Cerebellar cortex (tissue), 1 donor: ENCODE data around the gene SEMA3D.

ENCODE experiments used
- DNase-seq: peaks from one replicate; pipeline ENCODE4 v3.0.0-alpha.2; 2015; ENCODE audit warnings: low spot score

SEMA3D gene

DNA sequence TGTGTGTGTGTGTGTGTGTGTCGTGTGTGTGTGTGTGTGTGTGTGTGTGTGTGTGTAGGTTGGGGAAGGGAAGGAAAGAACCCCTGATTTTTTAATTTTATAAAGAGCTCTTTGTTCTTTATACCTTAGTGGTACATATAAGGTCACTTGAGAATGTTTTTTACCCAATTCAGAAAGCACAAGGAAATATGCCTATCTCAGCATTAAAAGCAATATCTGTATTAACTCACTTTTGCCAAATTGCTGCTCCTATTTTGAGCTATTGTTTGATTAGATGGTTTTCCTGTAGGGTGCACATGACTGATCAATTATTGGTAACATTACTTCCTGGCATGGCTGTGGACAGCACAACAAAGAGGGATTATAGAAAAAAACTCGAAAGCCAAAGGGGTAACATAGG lies 60.5 kb downstream of the SEMA3D start:
- no peak for DNase-seq

DNA sequence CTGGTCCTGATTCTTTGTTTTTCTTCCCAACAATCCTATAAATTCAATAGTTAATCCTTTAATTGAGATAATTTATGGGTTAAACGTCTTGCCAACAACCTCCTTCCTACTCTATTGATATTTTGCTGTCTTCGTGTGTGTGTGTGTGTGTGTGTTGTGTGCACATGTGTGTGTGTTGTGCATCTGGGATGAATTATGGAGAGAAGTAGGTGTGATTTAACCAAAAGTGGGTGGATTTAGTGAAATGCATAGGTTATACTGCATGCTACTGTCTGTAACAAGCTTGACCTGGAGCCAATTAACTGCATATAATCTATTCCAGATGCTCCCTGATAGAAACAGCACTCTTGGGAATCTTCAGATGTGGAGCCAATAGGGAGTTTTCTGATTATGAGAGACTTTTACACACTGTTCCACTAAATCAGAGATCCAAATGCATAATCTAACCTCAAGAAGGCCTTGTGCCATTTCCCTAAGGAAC lies 61.2 kb downstream of the SEMA3D start:
- no peak for DNase-seq

DNA sequence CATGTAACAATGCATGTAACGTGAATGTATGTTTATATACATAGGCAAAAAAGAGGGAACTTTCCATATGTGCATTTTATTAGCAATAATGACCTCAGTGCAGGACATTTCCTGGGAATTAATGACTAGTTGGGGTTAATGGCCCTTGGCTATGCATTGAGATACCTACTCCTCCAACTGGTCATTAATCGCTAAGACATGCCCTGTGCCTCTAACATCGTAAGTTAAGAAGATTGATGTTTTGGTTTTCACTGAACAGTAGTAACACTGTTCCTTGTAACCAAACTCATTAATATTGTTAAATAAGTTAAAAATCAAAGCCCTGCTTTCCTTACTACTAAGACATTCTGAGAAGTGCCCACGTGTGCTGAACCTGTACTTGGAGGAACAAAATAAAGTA lies 61.7 kb downstream of the SEMA3D start:
- DNase-seq = no peak

DNA sequence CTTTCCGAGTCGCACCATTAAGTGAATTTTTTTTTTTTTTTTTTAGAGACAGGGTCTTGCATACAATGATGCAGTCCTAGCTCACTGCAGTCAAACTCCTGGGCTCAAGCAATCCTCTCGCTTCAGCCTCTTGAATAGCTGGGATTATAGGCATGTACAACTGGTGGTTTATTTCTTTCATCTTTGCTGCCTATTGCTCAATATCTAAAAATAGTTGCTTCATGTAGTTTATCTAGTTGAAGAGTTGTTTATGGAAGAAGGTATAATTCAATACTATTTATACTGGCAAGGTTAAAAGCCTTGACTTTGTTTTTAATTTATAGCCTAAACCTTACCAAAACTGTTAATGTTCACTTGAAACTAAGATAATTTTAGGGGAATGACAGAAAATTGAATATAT lies 66.9 kb downstream of the SEMA3D start:
- no peak for DNase-seq

DNA sequence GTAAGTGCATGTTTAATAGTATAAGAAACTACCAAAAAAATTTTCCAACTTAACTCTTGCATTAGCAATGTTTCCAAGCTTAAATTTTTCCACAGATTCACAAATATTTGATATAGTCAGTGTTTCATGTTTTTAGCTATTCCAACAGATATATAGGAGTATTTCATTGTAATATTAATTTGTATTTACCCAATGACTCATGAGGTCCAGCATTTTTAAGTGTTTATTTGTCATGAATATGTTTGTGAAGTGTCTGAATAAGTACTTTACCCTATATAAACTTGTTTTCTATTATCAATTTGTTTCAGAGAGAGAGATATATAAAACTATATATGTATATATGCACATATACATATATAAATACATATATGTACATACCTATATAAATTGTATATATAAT lies 71.0 kb downstream of the SEMA3D start:
- no peak for DNase-seq

DNA sequence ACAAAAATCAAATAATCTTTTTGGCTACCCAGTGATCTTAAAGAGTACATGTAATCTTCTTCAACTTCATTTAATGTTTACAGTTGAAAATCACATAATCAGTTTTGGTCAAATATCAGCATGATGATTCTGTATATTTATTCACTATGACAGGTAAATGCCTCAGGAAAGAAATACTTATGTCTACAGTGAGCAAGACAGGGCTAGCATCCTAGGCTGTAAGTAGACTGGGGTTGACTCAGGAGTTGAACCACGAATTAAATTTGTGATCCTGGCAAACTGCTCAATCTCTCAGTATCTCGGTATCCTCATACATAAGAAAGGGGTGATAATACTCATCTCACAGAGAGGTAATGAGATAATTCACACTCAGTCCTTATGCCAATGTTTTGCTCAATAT lies 71.8 kb downstream of the SEMA3D start:
- no peak for DNase-seq

DNA sequence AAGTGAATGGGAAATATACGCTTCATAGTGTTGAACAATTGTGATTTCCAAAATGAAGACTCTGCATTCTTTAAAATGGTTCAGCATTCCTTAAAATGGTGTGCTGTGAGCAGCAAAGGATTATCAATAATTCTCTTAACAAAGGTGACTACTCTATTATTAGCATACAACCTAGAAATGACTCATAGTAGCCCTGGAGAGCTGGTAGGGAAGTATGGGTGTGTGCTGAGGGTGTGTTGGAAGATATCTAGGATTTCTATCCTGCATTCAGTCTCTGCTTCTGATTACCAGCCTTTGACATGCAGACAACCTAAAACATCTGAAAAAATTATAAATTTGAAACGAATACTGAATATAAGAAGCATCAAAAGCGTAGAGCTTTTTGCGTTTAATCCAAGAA lies 72.5 kb downstream of the SEMA3D start:
- no peak for DNase-seq

DNA sequence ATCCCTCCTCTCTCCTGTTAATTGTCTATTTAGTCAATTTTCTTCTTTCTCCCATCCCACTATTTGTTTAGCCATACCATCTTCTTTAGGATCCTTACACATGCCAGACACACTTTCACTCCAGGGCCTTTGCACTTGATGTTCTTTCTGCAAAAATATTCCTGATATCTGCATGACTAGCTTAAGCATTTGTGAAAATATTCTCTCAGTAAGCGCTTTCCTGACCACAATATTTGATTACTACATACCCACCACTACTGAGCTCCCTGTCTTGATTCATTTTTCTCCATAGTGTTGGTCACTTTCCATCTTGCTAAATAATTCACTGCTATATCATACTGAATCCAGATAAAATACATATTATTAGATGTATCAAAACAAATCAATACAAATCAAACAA lies 75.1 kb downstream of the SEMA3D start:
- DNase-seq = no peak

DNA sequence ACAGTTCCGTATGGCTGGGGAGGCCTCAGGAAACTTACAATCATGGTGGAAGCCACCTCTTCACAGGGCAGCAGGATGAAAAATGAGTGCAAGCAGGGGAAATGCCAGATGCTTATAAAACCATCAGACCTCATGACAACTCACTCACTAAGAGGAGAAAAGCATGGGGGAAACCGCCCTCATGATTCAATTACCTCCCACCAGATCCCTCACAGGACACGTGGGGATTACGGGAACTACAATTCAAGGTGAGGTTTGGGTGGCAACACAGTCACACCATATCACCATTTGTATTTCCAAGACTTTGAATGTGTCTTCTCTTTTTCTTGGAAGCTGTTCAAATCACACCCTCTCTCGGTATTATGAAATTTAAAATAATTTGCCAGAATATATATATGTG lies 80.1 kb downstream of the SEMA3D start:
- DNase-seq = no peak

DNA sequence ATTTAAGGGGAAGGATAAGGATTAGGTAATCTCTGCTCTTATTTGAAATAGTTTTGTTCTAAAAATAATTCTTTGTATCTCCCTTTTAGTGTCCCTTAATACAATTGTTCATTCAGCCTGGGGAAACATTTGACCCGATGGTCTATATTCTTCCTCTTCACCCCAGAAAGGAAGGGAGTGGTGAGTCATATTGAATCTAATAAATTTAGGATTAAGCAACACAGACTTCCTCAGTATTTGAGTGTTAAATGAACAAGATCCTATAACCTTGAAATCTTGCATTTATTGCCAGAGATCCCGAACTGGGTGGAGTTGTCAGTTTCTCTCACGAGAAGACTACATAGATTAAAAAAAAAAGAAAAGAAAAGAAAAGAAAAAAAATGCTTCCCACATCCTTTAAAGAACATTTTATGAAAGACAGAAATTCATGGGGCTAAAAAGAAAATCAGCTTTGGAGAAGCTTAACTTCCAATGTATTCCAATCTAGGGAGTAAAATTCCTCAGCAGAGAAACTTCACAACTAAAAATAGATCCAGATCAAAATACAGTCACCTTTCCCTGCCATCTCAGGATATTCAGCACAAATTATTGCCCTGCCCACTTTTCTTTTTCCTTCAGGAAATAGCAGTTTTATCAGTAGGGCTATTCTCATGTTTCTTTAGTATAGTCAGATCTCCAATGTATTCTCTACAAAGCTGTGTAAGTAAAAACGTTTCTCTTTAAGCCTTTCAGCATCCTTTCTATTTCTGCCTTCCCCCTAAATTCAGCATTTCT lies 82.2 kb downstream of the SEMA3D start:
- DNase-seq = no peak

DNA sequence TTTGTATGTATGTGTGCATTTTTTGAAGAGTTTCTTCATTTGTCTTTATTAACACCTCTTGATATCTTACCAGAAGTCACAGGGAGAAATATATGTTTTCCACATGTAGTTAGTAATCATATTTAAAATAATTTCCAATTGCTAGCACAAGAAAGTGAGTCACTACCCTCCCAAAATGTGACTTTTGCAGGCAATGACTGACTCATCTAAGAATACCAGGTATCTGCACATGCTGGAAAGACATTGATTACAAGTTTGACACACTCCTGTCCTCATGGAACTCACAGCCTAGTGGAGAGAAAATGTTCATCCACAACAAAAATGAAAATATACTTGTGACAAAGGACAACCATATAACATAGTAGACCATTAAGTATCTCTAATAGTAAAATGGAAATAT lies 82.9 kb downstream of the SEMA3D start:
- no peak for DNase-seq

DNA sequence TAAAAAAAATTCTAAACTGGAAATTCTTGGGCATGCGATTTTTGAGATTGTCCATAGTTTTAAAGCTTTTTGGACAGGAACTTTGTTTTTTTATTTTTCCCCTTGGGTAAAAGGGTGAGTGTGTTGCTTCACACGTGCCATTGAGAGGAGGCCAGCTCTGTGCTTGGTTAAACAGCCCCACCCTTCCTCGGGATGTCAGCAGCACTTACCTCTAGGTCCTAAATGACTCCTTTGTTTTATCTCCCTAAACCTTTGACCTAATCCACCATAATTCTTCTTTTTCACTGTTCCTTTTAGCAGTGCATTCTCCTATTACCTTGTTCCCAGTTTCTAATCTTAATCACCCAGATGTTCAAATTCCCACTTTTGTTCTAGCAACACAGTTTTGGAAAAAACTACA lies 83.5 kb downstream of the SEMA3D start:
- no peak for DNase-seq

DNA sequence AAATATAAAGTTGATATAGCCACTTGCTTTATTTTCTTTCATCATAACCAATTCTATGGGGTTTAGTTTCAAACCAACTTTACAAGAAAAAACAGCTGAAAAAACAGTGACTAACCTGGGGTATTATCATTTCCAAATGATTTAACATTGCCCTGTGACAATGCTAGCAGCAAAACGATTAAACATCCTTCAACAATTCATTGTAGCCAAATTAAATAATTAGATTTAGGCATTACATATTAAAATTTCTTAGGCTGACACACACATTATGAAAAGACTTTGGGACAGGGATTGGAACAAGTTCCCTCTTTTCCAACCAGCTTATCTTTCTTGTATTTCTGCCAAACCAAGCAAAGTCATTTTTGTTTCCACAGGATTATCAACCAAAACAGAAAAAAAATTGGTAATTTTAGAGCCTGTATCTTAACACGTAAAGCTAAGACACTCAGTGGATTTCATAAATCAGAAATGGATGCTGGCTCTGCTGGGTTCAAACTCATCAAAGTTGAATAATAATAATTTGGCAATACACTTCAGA lies 84.0 kb downstream of the SEMA3D start:
- DNase-seq = no peak

DNA sequence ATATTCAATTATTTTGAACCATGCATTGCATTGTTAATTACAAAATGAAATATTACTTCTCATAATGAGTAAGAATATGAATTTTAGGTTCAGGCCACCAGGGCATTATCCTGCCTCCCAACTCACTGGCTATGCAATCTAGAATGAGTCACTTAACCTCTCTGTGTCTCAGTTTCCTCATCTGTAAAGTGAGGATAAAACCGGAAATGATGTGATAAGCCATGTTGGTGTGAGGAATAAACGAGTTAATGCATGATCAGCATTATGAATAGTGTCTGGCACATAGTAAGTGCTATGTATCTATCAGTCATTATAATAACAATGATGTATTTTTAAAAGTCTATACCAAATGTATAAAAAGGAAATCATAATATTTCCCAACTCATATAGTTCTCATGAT lies 85.5 kb downstream of the SEMA3D start:
- no peak for DNase-seq

DNA sequence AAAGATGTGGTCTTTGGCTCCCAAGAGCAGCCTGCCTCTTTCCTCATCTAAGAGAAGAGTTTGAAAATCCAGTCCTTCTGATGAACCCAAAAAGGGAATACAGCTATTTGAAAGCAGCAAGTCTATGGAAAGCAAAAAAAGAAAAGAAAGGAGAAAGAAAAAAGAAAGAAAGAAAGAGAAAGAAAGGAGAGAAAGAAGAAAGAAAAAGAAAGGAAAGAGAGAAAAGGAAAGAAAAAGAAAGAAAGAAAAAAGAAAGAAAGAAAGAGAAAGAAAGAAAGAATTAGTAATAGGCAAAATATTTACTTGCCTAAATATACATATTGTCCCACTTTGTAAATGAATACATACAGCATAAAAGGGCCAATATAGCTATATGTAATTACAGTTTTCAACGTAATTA lies 89.0 kb downstream of the SEMA3D start:
- DNase-seq = no peak

DNA sequence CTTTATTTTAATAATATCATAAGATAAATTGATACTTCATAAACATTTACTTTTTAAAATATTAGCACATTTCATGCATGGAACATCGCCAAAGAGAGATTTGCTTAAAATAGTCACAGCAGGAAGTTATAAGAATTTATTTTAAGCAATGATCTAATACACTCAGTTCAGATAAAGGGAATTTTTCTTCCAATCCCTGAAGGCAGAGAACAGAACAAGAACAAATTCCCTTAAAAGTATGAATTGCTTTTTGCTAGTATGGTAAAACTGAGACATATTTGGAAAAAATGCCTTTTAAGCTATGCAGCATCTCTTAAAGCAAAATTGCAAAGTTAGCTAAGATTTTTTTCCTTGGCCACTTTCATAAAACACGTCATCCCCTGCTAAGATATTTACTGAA lies 91.0 kb downstream of the SEMA3D start:
- DNase-seq = no peak

DNA sequence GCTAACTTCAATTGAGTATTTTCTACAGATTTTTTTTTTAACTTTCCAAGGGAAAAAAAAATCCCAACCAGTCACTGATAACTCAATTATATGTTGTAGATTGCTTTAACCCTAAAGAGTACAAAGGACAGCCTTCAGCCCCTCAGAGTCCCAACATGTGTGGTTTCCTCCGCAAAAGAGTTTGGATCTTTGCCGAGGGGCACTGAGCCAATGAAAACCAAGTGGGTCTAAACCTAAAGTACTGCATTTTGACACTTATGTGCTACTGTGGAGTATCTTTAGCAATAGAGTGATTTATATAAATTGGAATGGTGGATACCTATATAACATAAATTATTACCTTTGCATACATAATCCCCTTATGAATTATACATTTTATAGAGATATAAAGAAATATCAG lies 91.5 kb downstream of the SEMA3D start:
- DNase-seq = no peak

DNA sequence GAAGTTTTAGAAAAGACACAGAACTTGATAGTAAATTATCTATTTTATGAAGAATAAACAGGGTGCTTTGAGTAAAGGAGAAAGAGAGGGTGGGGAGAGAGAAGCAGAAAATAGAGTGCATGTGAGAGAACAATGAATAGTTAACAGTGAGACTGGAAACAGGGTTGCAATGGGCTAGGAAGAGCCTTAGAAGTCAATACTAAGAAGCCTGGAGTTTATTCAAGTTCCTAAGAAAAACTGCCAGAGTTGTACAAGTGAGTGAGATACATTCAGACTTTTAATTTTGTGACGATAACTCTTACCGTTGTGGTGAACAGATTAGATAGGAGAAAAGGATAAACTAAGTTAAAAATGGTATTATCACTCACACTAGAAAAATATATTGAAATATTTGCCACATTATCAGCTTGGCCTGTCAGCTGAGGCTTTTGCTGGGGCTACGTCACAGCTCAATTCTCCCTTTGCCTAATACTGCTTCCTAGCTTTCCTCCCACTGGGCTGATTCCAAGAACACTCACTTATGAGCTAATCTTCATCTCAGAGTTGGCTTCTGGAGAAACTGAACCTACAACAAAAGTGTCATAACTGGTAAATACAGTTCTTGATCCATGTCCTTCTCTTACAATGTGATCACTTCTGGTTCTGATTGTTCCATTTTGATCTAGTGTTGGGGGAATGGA lies 92.7 kb downstream of the SEMA3D start:
- no peak for DNase-seq

DNA sequence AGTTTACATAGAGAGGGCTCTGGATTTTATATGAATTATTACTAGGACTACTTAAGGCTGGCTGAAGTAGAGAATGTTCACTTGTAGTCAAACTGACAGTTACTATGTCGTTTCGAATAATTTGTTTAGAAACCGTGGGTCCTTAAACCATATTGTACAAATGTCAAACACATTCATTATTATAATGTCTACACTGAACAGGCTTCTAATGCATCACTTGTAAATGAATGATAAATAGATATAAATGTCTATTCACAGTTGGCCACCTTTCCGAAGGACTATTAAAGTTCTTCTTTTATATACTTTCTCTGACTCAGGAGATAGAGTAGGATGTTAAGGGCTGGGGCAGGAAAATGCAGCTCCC lies 95.3 kb downstream of the SEMA3D start:
- no peak for DNase-seq

DNA sequence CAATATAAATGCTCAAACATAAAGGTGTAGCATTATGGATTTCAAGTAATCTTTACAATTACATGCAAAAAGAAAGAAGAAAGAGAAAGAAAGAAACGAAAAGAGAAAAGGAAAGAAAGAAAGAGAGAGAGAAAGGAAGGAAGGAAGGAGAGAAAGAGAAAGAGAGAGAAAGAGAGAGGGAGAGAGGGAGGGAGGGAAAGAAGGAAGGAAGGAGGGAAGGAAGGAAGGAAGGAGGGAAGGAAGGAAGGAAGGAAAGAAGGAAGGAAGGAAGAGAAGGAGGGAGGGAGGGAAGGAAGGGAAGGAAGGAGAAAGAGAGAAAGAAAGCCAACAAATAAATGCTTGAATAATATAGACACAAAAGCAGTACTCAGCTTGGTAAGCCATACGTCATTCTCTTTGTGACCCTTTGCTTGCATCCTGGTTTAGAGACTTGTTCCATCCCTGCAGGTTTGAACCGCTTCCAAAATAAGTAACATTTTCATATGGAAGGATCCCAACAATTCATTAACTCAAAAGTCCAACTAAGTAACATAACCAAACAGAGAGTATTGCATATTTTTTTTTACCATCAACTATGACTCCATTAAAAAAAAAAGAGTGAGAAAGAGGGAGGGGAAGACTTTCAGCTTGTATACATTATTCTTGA lies 95.8 kb downstream of the SEMA3D start:
- no peak for DNase-seq

DNA sequence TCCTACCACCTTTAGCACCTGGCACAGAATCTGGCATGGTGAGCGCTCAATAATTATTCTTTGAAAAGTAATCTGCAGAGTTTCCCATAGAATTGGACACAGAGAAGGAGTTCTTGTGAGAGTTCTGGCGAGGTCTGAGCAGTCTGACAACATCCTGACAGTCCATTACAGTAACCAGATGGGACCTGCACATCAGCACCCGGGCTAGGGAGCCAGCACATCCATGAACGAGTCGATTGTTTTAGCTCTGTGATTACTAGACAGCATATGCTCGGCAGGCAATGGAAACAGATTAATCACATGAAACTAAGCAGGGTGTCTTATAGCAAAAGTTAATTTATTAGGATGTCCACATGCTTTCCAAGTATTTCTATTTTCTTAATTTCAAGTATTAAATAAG lies 96.7 kb downstream of the SEMA3D start:
- DNase-seq = no peak

DNA sequence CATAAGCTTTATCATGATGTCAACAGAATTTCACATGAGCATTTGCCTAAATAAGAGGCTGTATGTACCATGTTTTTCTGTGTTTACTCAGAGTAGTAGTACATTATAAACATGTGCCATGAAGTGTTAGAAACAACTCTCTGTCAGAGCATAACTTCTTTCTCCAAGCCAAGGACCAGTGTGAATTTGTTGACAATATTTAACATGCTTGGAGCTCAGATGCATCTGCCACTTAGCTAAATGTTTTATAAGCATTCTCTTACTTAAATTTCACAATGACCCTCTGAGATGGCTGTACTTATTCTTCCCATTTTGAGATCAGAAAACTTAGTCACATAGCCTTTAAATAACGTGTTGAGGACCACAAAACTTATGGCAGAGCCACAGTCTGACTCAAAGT lies 105.0 kb downstream of the SEMA3D start:
- no peak for DNase-seq

DNA sequence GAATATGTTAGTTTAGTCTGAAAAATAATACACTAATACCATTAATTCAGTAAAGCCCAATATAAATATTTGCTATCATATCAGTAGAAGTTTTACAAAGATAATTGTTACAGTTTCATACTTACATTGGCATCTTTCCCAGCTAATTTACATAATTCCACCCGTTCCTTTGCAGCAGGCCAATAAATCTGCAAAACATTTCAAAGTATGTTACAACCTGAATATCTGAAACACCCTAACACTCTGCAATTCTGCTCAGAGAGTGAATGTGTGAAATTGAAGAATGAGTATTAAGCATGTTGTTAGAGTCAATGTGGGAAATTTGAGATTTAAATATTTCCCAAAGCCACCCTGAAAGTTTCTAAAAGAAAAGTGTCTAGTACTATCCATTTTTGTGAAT lies 105.5 kb downstream of the SEMA3D start:
- no peak for DNase-seq
